ENCODE results near the gene MMP20.

- no peak for TF ChIP-seq POLR2A (IDR thresholded peaks at IDR 0.05)
- TF ChIP-seq CTCF (IDR thresholded peaks at IDR 0.05) = no peak
- TF ChIP-seq POLR2AphosphoS5 (IDR thresholded peaks at IDR 0.05) = no peak
Measured at GRCh38 chr11:102572554-102573220, 52.4 kb downstream of the MMP20 start.
